ENCODE results near the gene ZCCHC17. TPM values are rescaled to one million over a fixed set of nuclear protein-coding genes. Genes with fewer than 3 reads are reported as not detected.

ZCCHC17 gene
- total and polyA plus RNA-seq, 2 donors (not counting 1 experiment from before 2014, with no cell fraction given): 14.1 to 20.3 TPM

DNA sequence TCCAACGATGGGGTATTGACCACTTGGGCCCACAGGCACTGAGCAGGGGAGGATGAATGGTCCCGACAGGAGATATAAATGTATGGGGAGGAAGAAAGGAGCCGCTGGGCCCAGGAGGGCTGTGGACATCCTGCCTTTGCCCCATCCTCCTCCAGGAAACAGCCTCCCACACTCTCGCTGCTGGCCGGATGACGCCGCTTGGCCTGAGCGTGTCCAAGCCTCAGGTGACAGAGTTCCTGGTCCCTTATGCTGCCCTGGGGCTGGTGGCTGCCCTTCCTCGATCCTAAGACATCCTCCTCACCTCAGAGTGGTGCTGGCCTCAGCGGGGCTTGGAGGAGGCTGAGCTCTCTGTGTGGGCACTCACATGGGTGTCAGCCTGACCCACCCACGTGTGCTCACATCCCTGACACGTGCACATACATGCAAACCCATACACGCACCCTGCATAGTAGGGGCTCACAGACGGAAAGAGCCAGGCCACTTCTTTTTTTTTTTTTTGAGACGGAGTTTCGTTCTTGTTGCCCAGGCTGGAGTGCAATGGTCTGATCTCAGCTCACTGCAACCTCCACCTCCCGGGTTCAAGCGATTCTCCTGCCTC lies 110.3 kb downstream of the ZCCHC17 start:
- intact Hi-C loops (cut with micrococcal nuclease): no loop called here
- H3K27me3 Mint-ChIP-seq: peaks cover 39% of the 10 kb centered on the region
- 91% methylated on average over 11 of the region's 18 CpGs for WGBS (ENCODE audit: insufficient coverage)

More for the DNA sequence above, 110.3 kb downstream of the ZCCHC17 start:
- no peaks in the 10 kb centered on the region for H3K36me3 ChIP-seq (replicated peaks in 1 of 2; ENCODE audit: control extremely low read depth in 1 of 2, control insufficient read depth in 1 of 2, extremely low read depth in 1 of 2, insufficient read depth in 2 of 2, low read length in 1 of 2)
- H3K27ac Mint-ChIP-seq: no peak overlapping the region
- H3K4me2 ChIP-seq (replicated peaks; ENCODE audit: low read depth, low read length, poor library complexity, severe bottlenecking): no peak overlapping the region
- H3K4me3 ChIP-seq (ENCODE audit: control extremely low read depth in 1 of 5, extremely low read depth in 1 of 5, insufficient read depth in 1 of 5, low read depth in 2 of 5, low read length in 4 of 5): no peak overlapping the region
- TF ChIP-seq CTCF (IDR thresholded peaks at IDR 0.05) (no peak), EZH2 (IDR thresholded peaks at IDR 0.05; ENCODE audit: borderline replicate concordance, insufficient read depth, low read depth, low read length, poor library complexity, severe bottlenecking) (no peak)
- CTCF ChIA-PET: no interaction called here
- H3K9me3 Mint-ChIP-seq (ENCODE audit: insufficient read depth): no peaks in the 10 kb centered on the region
- no peaks in the 10 kb centered on the region for H3K79me2 ChIP-seq (ENCODE audit: control insufficient read depth, insufficient read depth, low read length)
- DNase-seq: no peak
- no peak for ATAC-seq (ENCODE audit: low read depth)
- POLR2A ChIA-PET: no interaction called here
- H3K4me1 Mint-ChIP-seq: peaks cover under 1% of the 10 kb centered on the region
- H3K27me3 ChIP-seq (replicated peaks in 1 of 4; ENCODE audit: control extremely low read depth in 1 of 4, control insufficient read depth in 3 of 4, insufficient read depth in 4 of 4, low read length in 3 of 4): peaks cover 0 to 27% (median 6%) of the 10 kb centered on the region in 4 experiments
- H3K4me3 Mint-ChIP-seq: no peak overlapping the region
- H3K27ac ChIP-seq (ENCODE audit: low read length in 2 of 2): no peak overlapping the region
- H2AFZ ChIP-seq (ENCODE audit: insufficient read depth, low read depth, low read length, poor library complexity, severe bottlenecking): no peak overlapping the region
- H4K20me1 ChIP-seq (ENCODE audit: control insufficient read depth, insufficient read depth, low read length, poor library complexity, severe bottlenecking): no peaks in the 10 kb centered on the region
- H3K9ac ChIP-seq (ENCODE audit: low read length): no peak overlapping the region
- no peaks in the 10 kb centered on the region for H3K4me1 ChIP-seq (ENCODE audit: control insufficient read depth in 2 of 2, insufficient read depth in 2 of 2, low read length in 2 of 2)
- H3K9me3 ChIP-seq (ENCODE audit: control extremely low read depth in 1 of 3, control insufficient read depth in 2 of 3, insufficient read depth in 1 of 3, low read length in 2 of 3): no peaks in the 10 kb centered on the region

Data from B cell (primary cell).